KBM-7 (cell line): ENCODE results near the gene ATF1.

ENCODE experiments used
- DNase-seq: peaks from one replicate; pipeline ENCODE4 v3.0.0-alpha.2; 2015
- in situ Hi-C: fragments of 300-500 bp; cut with MboI; formaldehyde crosslinking; loops from 2 replicates; pipeline ENCODE4 v1.14.3; 2020; ENCODE audit warnings: low sequenced_read_pairs, low pct_unique_long_range_greater_than_20kb, mixed read lengths

Gene ATF1

DNA sequence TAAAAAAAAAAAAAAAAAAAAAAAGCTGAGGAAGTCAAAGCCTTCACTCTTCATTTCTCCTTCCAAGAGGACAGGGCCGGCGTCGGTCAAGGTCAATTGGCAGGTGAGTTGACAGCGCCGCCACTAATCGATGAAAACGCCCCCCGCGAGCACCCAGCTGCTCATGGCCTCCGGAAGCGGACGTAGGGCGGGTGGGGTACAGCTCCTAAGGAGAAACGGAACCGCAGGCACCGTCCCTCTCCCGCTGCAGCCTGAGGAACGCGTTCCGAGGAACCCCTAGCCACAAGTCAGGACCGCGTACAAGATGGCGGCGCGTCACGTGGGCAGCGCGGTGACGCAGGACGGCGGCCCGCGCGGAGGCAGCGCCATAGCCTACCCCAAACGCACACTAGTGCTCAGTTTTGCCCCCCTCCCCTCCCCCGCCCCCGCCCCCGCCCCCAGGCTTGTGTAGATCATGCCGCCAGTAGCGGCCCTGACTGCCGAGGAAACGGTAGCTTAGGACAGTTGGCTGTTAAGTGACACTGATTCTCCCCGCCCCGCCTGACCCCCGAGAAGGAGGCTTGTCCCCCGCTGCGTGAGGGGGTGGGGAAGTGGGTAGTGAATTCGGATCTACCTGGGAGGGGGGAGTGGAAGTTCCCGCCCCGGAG is at the start of gene ATF1:
ATF1 (plus strand) TSS at position 463 of the 647 bp plus-strand sequence. CDS start 16,045 bp downstream, outside the sequence.
- DNase-seq: peak; percentile 97
- in situ Hi-C loops: no loop called here

DNA sequence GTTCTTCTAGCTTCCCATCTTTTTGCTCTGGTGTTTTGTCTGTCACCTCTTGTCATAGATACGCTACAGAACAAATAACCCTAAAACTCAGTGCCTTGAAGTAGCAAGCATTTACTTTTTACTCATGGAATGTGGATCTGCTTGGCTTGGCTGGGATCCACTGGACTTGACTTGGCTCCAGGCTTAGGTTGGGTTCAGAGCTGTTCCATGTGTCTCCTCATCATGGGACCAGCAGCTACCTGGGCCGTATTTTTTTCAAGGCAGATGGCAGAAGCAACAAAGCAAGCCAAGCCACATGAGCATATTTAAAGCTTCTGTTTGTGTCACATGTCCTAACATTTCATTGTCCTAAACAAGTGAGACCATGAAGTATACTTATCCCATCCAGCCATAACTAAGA is 48.7 kb upstream of the ATF1 start:
- in situ Hi-C loops: no loop called here
- no peak for DNase-seq

DNA sequence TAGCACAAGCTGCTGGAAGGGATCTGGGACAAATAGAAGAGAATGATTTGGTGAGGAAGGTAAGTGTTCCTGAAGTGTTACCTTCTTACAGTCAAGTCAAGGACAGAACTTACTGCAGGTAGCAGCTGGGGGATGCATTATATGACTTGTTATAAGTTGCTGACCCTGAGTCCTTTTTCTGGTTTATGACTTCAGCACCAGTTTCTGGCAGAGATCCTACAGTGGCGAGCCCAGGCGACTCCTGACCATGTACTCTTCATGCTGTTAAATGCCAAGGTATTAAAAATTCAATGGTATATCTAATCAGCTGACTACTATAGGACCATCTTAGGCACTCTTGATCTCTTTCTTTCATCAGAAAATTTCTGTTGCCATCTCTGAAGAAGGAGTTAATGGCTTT is 45.1 kb upstream of the ATF1 start:
- in situ Hi-C loops: no loop called here
- DNase-seq: no peak

DNA sequence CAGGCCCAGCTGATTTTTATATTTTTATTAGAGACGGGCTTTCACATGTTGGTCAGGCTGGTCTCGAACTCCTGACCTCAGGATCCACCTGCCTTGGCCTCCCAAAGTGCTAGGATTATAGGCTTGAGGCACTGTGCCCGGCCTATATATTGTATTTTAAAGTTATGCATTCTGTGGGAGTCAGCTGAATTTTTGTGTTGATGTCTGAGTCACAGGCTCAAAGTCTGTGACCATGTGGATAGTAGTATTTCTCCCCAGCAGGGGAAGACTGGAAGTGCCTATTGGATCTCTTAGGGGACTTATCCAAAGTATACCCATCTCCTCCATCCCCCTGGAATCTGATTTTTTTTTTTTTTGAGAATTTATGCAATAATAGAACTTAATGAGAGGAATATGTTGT is 43.8 kb upstream of the ATF1 start:
- in situ Hi-C loops: no loop called here
- DNase-seq: no peak

DNA sequence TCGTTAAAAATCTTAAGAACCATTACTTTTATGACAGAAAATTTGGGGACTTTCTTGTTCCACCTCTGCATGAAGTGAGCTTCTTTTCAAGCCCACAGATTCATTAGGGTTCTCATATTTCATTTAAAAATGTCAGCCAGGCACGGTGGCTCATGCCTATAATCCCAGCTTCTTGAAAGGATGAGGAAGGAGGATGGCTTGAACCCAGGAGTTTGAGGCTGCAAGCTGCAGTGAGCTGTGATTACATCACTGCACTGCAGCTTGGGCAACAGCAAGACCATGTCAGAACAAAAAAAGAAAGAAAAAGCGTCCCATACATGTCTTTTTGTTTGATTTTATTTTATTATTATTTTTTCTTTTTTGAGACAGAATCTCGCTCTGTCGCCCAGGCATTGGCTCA is 43.4 kb upstream of the ATF1 start:
- DNase-seq: no peak

DNA sequence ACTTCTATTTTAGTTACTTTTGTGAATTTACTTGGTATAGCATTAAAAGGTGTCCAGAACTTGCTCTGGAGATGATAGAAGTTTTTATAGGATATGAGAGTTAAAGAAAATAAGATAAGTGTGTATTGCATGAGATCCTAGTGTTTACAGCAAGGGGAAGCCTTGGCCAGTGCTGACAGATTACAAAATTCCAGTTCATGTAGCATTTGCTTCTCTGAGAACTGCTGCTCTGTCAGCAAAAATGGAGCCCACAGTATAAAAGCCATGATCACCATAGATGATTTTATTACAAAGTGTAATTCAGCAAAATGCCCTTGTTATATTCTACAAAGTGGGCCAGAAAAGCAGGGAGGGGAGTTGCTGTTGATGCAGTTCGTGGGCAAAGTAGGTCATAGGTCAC is 40.0 kb upstream of the ATF1 start:
- in situ Hi-C loops: no loop called here
- no peak for DNase-seq

More for the DNA sequence above, 43.4 kb upstream of the ATF1 start:
- in situ Hi-C loops: no loop called here

DNA sequence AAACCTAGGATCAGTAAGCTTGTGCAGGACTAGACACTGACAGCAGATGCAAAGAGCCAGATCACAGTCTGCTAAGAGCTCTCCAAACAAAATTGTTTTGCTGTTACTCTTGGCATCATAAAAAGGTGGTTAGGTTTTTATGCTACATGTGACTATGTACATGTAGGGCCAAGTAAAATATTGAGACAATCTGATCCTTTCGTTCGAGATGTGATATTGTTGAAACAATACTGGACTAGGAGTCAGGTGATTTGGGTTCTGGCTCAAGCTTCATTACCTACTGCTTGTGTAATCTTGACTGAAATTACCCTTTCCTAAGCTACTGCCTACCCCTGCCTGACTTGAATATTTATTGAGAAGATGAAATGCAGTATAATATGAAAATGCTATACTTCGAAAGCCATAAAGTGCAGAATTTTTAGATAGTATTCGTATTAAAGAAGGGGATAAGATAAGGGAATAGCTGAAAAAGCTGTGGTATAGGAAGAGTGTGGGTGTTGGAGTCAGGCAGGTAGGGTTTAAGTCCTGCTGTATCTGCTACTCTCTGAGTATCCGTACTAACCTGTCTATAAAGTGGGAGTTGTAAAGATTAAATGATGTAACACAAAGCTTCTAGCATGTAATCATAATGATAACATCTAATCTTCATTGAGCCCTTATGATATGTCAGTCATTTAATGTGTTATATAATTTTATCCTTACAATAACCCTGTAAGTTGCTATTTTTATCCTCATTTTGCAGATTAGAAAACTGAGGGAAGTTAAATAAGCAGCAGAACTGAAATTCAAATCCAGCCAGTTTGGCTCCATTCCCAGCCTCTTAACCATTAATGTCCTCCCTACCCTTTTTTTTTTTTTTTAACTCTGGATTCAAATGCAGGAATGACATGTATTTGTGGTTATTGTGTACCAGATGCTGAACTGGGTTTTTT is 38.6 kb upstream of the ATF1 start:
- in situ Hi-C loops: loop anchor here (25.0 kb wide), 1 partner anchor 238 kb away; no protein-coding TSS in a partner anchor
- no peak for DNase-seq

DNA sequence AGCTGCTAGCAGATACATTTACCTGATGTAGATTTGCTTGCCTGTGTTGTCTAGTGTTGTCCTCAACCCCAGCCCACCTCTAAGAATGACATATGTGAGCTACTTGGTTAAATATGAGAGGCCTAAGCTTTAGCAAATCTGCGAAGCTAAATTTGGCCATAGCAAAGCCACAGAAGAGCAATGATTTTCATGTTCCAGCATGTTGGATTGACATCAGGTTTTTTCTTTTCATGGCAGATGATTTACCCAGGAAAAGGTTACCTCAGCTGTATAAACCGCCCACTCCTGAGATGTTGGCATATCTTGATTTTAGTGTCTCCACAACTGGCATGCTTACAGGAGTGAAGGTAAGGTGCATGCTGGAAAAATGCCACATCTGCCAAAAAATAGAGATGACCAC is 36.4 kb upstream of the ATF1 start:
- DNase-seq: no peak
- in situ Hi-C loops: loop anchor here (25.0 kb wide), 1 partner anchor 240 kb away; no protein-coding TSS in a partner anchor

DNA sequence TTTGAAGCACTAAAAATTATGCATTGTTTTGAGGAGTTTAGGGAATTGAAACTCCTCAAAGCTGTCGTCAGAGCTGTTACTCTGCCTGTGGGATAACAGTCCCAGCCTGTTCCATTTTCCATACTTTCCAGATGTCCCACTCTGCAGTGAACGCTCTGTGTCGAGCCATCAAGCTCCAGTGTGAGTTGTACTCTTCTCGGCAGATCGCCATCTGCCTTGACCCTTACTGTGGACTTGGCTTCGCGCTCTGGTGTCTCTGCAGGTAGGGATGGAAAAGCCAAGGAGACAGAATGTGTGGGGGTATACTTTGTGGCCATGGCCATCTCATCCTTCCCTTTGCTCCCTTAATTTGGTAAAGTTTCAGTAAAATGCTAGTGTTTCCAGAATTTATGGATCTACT is 35.5 kb upstream of the ATF1 start:
- in situ Hi-C loops: loop anchor here (25.0 kb wide), 1 partner anchor 241 kb away; no protein-coding TSS in a partner anchor

DNA sequence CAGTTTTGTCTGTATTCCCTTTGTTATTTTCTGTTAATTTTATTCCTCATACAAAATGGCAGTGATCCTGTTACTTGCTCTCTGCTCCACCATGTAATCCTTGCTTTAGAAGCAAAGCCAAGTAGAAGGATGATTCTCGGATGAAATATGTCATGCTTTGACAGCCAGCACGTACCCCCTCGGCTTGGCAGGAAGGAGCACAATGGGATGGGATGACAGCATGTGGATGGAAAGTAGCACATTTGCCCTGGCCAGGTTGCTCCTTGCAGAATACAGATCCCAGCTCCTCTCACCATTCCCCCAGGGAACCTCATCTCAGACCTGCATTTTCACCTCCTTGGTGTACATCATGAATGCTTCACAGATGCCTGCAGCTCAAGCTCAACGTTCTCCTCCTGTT is 35.1 kb upstream of the ATF1 start:
- no peak for DNase-seq
- in situ Hi-C loops: loop anchor here (25.0 kb wide), 1 partner anchor 242 kb away; no protein-coding TSS in a partner anchor

More for the DNA sequence above, 35.5 kb upstream of the ATF1 start:
- no peak for DNase-seq

DNA sequence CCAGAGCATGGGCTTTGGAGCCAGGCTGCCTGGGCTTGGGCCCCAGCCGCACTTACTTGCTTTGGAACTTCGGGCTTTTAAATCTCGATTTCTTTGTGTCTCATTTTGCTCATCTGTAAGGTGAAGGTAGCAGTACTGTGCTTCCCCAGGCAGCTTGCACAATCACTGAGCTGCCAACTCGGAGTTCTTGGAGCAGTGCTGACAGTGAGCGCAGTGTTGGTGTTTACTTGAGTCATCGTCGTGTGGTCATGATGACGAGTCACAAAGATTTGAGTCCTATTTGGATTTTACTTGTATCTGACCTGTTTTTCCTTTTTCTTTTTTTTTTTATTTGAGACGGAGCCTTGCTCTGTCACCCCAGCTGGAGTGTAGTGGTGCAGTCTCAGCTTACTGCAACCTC is 31.3 kb upstream of the ATF1 start:
- no peak for DNase-seq
- in situ Hi-C loops: loop anchor here (25.0 kb wide), 1 partner anchor 245 kb away; no protein-coding TSS in a partner anchor

DNA sequence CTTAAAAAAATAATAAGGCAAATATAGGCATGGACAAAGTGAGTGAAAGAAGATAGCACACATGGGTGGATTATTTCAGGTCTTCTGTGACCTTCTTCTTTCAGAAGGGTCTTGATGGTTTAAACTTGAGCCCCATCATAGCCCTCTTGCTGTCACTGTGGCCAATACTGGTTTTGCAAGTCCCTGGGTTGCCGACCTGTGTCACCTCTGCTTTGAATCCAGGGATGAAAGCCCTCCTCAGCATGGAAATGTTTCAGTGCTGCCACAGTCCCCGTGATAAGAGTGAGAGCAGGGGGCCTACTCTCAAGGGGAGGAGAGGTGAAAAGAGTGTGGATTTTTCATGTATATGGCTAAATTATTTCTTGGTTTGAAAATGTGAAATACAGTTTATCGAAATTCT is 30.2 kb upstream of the ATF1 start:
- no peak for DNase-seq
- in situ Hi-C loops: loop anchor here (25.0 kb wide), 1 partner anchor 246 kb away; no protein-coding TSS in a partner anchor

DNA sequence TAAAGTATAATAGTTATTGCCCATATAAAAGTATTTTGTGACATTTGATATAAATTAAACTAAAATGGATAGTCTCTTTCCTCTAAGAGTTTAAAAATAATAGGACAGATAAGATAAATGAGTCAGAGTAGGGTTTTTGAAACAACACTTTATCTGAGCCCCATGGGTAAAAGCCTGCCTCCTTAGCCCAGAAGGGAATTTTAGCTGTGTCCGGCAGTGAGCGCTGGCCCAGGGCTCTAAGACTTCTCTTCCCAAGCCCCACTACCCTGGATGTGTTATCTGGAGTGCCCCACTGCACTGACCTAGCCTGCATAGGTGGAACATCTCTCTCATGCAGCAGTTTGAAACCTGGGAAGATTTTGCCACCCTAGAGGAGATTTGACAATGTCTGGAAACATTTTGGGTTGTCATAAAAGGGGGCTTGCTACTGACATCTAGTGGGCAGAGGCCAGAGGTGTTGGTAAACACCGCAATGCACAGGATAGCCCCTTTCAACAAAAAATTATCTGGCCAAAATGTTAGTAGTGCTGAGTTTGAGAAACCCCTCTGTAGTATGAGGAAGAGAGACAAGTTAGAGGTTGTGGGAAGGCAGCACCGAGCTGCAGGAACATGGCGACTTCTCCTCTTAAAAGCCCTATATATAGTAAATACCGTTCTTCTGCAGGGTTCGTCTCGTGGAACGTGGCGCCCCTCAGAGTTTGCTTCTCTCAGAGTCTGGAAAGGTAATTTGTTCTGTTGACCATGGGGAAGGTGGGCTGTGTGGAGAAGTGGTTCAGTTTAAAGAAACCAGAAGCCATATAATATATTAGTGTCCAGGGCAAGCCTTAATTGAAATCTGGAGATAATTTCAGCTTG is 29.3 kb upstream of the ATF1 start:
- peak; percentile 56 for DNase-seq
- in situ Hi-C loops: loop anchor here (25.0 kb wide), 1 partner anchor 247 kb away; no protein-coding TSS in a partner anchor

DNA sequence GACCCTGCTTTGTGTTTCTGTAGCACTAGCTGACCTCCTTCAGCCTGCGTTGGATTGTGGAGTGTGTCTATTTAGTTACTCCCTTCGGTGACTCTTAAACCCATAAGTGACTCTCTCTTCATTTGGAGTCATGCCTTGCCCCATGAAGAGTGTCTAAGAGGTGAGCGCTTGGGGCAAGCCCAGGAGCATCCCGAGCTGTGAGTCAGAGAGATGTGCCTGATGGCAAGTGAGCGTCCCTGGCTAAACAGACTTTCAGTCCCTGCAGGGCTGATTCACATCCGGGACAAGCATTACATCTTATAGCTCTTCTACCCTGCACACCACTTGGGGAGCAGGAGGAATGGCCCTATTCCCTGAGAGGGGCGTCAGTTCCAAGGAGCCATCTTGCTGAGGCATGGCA is 24.3 kb upstream of the ATF1 start:
- DNase-seq: no peak
- in situ Hi-C loops: loop anchor here (25.0 kb wide), 1 partner anchor 252 kb away; no protein-coding TSS in a partner anchor

DNA sequence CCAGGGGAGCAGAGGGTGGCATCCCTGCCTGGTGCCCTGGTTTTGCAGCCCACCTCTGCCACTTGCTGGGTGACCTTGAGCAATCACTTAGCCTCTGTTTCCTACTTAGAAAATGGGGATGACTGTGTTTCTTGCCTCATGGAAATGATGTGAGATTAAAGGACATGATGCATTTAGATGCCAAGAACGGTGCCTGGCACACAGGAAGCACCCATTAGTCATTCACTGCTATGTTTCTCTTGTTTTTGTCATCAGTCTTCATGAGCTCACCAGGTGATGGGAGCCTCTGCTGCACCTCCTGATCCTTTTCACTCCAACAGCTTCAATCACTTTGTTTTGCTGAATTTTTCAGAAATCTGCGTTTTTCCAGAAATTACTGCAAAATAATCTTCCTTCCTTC is 23.6 kb upstream of the ATF1 start:
- in situ Hi-C loops: loop anchor here (25.0 kb wide), 1 partner anchor 253 kb away; no protein-coding TSS in a partner anchor
- DNase-seq: no peak

DNA sequence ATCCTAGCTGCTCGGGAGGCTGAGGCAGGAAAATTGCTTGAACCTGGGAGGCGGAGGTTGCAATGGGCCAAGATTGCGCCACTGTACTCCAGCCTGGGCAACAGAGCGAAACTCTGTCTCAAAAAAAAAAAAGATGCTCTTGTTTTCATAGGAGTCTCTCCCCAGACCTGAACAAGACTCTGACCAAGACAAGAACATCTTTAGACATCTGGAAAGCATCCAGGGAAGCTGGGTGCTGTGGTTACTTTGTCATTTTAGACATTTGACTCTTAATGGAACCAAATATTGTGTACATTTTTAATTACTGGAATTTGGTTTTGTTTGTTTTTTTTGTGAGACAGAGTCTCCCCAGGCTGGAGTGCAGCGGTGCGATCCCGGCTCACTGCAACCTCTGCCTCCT is 21.1 kb upstream of the ATF1 start:
- no peak for DNase-seq
- in situ Hi-C loops: loop anchor here (25.0 kb wide), 1 partner anchor 255 kb away; no protein-coding TSS in a partner anchor

DNA sequence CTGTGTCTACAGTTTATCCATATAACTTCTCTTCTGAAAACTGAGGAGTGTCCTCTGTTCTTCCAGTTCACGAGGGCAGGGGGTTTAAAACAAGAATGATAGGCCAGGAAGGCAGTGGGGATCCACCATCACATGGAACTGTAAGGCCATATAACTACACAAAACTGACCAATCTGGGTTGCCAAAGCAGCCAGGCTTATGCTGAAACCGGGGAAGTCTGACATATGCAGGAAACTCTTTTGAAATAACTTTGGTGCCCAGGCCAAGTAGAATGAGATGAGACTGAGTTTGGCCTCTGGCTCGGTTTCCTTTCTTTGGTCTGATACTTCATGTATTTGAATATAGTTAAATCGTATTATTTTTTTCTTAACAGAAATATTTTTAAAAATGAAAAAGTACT is 18.0 kb upstream of the ATF1 start:
- DNase-seq: no peak
- in situ Hi-C loops: loop anchor here (25.0 kb wide), 1 partner anchor 259 kb away; no protein-coding TSS in a partner anchor

DNA sequence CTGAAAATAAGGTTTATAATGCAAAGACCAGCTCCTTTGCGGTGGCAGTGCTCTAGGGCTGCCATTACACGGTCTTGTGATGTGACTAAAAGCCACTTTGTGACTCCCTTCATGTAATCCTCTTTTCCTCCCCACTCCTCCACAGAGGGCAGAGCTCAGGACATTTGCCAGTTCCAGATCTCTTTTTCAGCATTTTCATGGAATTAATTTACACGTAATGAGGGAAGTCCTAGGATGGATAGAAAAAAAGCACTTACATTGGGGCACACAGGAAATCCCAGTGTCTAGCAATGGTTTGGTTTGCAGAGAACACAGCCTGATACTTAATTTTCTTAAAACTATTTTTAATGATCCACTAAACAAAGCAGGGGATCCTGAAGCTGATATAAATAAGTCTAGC is 17.5 kb upstream of the ATF1 start:
- in situ Hi-C loops: loop anchor here (25.0 kb wide), 1 partner anchor 259 kb away; no protein-coding TSS in a partner anchor

DNA sequence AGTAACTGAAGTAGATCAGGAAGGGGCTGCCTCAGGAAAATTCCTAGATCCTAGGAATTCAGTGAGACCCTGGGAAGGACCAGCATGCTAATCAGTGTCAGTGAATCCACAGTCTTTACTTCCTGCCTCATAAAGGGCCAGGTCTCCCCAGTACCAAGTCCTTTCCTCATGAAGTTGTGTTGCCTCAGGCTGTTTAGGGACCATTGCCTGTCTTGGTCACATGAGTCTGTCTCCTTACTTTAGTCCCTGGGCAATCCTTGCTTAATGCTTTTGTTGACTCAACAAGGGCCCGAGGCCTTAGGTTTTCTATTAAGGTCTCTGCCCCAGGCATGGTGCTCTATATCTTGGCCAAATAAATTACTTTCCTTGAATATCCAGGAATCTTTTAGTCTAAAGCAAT is 16.1 kb upstream of the ATF1 start:
- in situ Hi-C loops: loop anchor here (25.0 kb wide), 1 partner anchor 261 kb away; no protein-coding TSS in a partner anchor
- no peak for DNase-seq

More for the DNA sequence above, 17.5 kb upstream of the ATF1 start:
- DNase-seq: no peak
